ENCODE data around the gene CRTAC1. TPM values are rescaled to one million over a fixed set of nuclear protein-coding genes. Genes with fewer than 3 reads are reported as not detected.

Gene CRTAC1
- total and polyA plus RNA-seq, 10 donors: 0.17 to 0.74 (median 0.26) TPM; not detected in 5

DNA sequence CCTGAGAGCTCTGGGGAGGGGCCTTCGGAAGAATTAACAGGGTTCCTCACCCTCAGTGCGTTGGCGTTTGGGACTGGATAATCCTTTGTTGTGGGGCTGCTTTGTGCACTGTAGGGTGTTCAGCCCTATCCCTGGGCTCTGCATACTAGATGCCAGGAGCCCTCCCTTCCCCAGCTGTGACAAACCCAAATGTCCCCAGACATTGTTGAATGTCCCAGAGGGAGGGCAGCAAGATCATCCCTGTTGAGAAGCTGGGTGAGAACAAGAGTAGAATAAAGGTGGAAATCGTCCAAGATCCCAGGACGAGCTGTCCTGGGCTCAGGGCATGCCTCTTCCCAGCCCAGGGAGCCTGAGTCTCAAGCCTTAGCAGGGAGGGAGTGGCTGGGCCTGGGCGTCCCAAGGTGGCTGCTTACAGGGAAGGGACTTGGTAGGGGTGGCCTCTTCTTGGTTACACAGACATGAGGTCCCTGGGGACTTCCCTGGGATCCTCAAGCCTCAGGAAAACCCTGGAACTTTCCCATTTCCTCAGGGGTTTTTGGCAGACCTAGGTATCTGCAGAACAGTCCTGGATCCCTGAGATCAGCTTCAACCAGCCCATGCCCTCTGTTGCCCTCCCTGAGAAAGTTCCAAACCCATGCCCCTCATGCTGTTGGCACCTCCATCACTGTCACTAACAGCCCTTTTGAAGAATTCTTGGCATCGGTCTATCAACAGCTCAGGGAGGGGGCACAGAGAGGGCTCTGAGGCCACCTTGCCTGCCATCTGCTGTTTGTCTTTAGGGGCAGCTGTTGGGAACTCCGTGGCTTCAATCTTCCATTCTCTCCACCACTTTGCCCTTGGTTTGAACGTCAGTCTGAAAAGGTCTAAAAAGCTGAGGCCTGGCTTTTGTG lies 127.0 kb downstream of the CRTAC1 start:
- no peak for TF ChIP-seq POLR2AphosphoS5 (IDR thresholded peaks at IDR 0.05)
- no peak for TF ChIP-seq POLR2A (IDR thresholded peaks at IDR 0.05)
- no peak for TF ChIP-seq CTCF (IDR thresholded peaks at IDR 0.05 in 8 of 11, conservative IDR thresholded peaks at IDR 0.05 in 3 of 11)
- H3K9me3 ChIP-seq: no peaks in the 10 kb centered on the region
- no peak for DNase-seq
- peaks cover 0 to 64% (median 8%) of the 10 kb centered on the region in 7 donors for H3K27me3 ChIP-seq (replicated peaks in 1 of 7)
- no peak overlapping the region for H3K4me3 ChIP-seq
- H3K36me3 ChIP-seq: no peaks in the 10 kb centered on the region
- 61 to 77% (median 71%) methylated on average over 9 of the region's 9 CpGs for WGBS, 5 donors
- H3K4me1 ChIP-seq: no peaks in the 10 kb centered on the region
- intact Hi-C loops (cut with DNase I; ENCODE audit: low total_unique reads): no loop called here
- no peak overlapping the region for H3K27ac ChIP-seq

DNA sequence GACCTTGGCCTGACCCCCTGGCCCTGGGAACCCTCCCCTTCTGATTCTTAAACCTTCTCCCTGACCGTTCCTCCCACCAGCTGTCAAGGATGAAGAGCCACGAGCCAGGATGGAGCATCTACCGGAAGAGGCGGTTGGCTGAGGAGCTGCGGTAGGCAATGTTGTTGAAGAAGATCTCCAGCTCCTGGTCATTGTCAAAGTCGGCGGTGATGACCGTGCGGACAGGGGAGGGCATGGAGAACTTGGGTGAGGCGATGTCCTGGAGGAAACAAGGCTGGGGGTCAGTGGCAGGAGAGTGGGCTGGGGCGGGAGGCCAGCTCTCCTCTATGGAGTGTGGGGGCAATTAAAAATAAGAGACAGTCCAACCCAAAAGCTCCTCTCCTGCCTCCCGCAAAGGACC lies 129.0 kb downstream of the CRTAC1 start:
- Histone ChIP-seq H3K27me3 (replicated peaks in 1 of 7) (peaks cover 0 to 56% (median 3%) of the 10 kb centered on the region in 7 donors), H3K4me1 (no peaks in the 10 kb centered on the region), H3K4me3 (no peak overlapping the region), H3K9me3 (no peaks in the 10 kb centered on the region), H3K36me3 (no peaks in the 10 kb centered on the region), H3K27ac (no peak overlapping the region)
- intact Hi-C loops (cut with DNase I; ENCODE audit: low total_unique reads): no loop called here
- WGBS, 5 donors: 80 to 88% (median 85%) methylated on average over 12 of the region's 12 CpGs
- no peak for DNase-seq
- TF ChIP-seq CTCF (IDR thresholded peaks at IDR 0.05 in 8 of 11, conservative IDR thresholded peaks at IDR 0.05 in 3 of 11) (no peak), POLR2A (IDR thresholded peaks at IDR 0.05) (no peak), POLR2AphosphoS5 (IDR thresholded peaks at IDR 0.05) (no peak)

GRCh38 chr10:97898429-97898828 lies 132.0 kb downstream of the CRTAC1 start:
- TF ChIP-seq CTCF (IDR thresholded peaks at IDR 0.05 in 8 of 11, conservative IDR thresholded peaks at IDR 0.05 in 3 of 11) (no peak), POLR2AphosphoS5 (IDR thresholded peaks at IDR 0.05) (no peak), POLR2A (IDR thresholded peaks at IDR 0.05) (no peak)
- peaks cover 0 to 59% (median 0%) of the 10 kb centered on the region in 7 donors for H3K27me3 ChIP-seq (replicated peaks in 1 of 7)
- DNase-seq: no peak
- 15 to 31% (median 29%) methylated on average over 4 of the region's 4 CpGs for WGBS, 5 donors
- H3K4me3 ChIP-seq: no peak overlapping the region
- no peaks in the 10 kb centered on the region for H3K4me1 ChIP-seq
- no peaks in the 10 kb centered on the region for H3K36me3 ChIP-seq
- no peak overlapping the region for H3K27ac ChIP-seq
- H3K9me3 ChIP-seq: no peaks in the 10 kb centered on the region
- intact Hi-C loops (cut with DNase I; ENCODE audit: low total_unique reads): no loop called here

GRCh38 chr10:97896756-97897358 lies 133.6 kb downstream of the CRTAC1 start:
- DNase-seq: no peak
- 83 to 94% (median 88%) methylated on average over 12 to 13 of the region's 13 CpGs for WGBS, 5 donors
- H3K4me1 ChIP-seq: no peaks in the 10 kb centered on the region

More at GRCh38 chr10:97896756-97897358, 133.6 kb downstream of the CRTAC1 start:
- Histone ChIP-seq H3K27me3 (replicated peaks in 1 of 7) (peaks cover 0 to 61% (median 0%) of the 10 kb centered on the region in 7 donors), H3K27ac (no peak overlapping the region), H3K4me3 (no peak overlapping the region), H3K36me3 (no peaks in the 10 kb centered on the region), H3K9me3 (no peaks in the 10 kb centered on the region)
- TF ChIP-seq POLR2A (IDR thresholded peaks at IDR 0.05): no peak
- no peak for TF ChIP-seq POLR2AphosphoS5 (IDR thresholded peaks at IDR 0.05)
- no peak for TF ChIP-seq CTCF (IDR thresholded peaks at IDR 0.05 in 8 of 11, conservative IDR thresholded peaks at IDR 0.05 in 3 of 11)
- intact Hi-C loops (cut with DNase I; ENCODE audit: low total_unique reads): no loop called here

All from spleen (tissue), 11 donors.